Kidney glomerular epithelial cell (primary cell): ENCODE data around the gene CFAP141.

Source experiments
- DNase-seq: peaks from one replicate; lab custom pipeline; 2025; lab: John Stamatoyannopoulos, UW

Gene CFAP141

DNA sequence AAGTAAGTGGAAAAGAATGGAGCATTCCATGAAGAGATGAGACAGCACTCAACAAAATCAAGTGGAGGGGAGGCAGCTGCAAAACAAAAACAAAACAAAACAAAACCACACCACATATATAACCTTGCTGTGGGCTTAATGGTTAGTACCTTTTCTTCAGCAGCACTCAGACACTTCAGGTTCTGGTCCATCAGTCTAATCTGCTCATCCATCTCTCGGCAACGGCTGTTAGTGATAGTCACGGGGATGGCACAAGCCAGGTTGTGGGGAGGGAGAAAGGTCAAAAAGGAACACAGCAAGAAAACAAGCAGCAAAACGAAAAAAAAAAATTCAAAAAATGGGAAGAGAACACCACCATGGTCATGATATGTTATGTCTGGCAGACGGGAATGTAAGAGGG, 34.3 kb downstream of the CFAP141 start:
- no peak for DNase-seq

DNA sequence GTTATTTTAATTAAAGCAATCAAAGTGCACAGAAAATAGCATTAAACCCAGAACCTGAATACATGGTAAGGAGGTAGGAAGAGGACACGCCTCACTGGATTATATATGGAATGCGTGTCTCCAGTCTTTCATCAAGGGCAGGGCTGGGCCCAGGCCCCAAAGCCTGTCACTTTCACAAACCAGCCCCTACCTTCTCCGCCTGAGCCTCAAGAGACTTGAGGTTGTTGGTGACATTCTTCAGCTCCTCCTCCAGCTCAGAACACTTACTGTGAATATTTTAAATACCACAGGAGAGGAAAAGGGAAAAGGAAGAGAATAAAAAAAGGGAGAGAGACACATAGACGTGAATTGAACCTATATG, 34.9 kb downstream of the CFAP141 start:
- DNase-seq: no peak

DNA sequence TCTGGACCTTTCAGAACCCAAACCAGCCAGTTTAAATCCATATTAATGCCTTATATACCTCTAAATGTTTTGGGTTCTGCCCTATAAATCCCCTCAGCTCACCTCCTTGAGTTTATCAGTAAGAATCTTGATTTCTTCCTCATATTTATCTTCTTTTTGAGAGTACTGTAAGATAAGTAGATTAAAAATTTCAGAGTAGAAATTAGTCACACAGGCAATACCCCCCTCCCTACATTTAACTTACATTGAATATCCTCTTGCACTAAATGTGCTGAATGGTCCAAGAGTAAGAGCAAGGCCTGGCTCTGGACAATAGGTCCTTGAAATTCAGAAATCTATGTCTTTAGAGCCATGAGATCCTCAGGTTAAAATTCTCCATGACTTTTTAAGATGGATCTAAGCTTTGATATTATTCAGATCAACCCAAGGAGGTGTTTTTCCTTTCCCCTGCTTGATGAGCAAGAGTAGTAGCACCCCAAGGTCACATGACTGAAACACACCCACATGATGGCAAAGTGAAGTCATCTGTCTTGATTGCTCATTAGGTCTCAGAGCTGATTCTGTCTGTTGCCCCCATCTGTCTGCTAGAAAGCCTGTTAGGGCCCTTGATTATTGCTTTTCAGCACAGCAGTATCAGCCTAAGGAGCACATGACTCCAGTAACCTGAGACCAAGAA, 35.4 kb downstream of the CFAP141 start:
- DNase-seq: no peak

DNA sequence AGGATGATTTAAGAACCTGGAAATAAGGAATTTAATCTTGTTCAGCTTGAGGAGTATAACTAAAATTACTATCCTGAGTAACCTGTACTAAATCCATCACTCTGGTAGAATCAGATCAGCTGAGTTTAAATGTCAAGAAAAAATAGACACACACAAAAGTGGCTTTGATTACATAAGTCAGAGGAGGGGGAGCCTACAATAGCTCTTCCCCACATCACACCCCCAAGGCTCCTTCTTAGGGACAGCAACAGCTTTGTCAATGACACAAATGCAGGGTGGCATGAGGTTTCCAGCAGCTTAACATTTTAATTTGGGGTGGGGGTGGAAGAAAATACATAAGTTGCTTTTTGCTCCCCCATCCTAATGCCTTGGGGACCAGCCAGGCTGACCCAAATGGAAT, 38.7 kb downstream of the CFAP141 start:
- DNase-seq: no peak

DNA sequence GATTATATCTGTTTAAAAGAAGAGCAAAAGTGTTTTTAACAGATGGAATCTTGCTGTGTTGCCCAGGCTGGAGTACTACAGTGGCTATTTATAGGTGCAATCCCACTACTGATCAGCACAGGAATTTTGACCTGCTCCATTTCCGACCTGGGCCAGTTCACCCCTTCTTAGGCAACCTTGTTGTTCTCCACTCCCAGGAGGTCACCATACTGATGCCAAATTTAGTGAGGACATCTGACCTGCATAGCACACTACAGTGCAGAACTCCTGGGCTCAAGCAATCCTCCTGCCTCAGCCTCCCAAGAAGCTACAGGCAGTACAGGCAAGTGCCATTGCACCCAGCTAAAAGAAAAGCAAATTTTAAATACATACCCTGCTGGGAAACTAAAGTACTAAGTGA, 39.9 kb downstream of the CFAP141 start:
- DNase-seq: no peak

DNA sequence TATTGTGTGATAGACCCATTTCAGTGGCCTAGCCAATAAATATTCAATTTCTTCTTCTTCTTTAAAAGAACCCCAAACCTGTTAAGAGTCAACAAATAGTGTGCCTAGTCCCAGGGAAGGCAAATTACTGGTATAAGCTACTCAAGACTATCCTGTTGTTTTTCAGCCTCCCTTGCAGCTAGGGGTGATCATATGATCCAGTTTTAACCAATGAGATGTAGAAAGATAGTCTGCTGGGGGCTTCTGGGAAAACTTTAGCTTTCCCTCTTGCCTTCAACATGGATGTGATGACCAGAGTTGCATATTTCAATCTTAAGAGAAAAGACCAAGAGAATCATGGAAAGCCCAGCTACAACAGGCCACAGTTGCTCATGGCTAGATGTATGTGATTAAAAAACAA, 46.6 kb downstream of the CFAP141 start:
- DNase-seq: no peak

DNA sequence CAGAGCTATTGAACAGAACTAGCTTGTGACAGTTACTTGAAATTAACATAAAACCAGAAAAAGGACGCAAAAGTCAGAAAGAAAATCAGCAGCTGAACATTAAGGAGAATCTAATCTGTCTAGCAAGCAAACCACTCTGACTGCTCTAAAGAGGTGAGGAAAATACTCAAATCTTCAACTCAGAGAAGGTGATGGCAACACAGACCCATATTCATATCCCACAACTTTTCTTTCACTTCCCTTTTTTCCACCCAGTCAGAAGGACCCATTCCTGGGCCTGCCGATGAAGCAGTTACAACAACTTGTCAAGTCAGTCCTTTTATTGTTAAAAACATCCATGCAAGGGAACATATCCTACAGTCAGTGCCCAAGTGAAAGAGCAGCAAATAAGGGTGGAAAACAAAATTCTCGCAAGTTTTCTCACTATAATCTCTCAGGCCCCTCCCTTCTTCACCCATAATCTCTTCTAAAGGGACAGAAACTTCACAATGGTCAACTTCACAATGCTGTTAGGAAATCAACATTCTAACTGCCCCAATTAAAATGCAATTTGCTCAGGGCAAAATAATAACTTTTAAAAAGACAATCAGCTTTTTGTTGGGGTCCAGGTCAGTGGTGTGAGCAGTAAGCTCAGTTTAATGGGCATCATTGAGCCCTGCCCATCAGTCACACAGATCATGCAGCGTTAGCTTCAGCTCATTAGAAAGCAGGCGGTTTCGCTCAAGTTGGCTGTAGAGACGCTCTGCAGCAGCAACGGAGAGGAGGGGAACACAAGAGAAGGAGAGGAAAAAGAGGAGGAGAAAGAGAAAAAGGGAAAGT, 47.6 kb downstream of the CFAP141 start:
- DNase-seq: no peak

DNA sequence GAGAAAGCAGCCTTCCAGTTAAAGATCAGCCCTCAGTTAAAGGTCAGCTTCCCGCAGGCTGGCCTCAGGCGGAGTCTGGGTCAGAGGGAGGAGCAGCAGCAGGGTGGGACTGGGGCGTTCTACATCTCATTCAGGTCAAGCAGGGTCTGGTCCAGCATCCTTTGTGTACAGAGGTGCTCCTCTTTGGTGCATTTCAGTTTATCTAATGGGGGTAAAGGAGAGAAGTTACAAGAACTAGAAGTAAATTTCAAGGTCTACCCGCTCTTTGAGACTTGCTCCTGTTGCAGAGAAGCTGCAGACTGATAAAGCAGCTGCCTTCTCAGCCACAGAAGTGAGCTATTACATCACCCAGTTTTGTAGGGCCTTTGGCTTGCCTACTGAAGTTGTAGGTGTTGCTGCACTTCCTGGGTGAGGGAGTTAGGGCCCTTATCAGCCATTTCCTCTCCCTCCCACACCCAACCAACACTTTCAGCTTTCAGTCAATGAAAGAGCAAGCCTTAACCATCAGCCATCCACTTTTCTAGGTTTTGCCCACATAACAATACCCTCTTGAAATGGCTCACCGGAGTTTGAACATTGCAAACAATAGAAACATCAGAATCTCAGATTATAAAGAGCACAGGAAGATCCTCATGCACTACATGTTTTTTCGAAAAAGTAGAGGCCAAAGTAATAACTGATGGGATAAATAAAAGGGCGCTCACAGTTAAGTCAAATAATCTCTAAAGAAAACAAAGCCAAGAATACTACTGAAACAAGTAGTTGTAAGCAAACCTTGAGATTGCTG, 48.4 kb downstream of the CFAP141 start:
- DNase-seq: peak; percentile 32

DNA sequence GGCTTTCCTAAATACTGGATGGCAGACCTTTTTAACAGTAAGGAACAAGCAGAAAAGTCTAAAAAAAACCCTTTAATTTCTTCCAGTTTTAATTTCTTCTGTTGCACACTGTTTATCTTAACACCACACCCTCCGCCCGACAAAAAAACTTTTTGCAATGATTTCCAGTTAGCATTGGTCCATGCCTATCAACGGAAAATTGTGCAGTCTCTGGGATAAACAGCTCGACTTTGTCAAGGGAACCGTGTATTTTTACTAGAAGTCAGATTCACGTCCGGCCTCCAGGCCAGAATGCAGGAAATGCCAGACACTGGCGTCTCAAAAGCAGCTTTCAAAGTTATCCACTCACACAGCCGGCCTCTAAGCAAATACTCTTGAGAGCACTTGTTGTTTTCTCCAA, 50.9 kb downstream of the CFAP141 start:
- DNase-seq: no peak

DNA sequence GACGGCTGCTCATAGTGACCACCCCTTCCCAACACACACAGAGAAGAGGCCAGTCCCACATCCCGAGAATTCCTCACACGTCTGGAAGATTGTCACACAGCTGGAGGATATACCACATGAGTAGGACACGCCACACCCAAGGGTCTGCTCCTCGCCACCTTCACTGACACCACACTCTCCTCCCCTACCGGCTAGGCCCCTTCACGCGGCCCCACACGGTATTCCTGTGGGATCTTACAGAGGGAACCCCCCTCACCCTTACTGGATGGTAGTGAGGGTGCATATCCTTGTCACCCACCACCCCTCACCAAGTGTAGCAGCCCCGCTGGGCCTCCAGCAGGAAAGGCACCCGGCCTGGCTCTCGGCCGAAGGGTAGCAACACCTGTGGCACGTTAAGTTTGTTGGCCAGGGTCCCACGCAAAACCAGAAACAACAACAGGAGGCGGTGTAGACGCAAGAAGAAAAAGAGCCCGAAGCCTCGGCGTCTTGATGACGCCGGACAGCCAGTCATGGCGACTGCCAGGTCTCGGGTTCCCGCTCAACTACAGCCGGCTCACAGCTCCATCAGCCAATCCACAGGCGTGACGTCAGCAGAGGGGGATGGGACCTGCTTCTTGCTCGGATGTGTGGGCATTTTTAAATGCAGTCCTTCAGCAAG, 51.5 kb downstream of the CFAP141 start, which contains the start of gene NUP210L:
Gene NUP210L, minus strand, starts transcription at position 540 of the 658 bp plus-strand sequence.
- DNase-seq: no peak

DNA sequence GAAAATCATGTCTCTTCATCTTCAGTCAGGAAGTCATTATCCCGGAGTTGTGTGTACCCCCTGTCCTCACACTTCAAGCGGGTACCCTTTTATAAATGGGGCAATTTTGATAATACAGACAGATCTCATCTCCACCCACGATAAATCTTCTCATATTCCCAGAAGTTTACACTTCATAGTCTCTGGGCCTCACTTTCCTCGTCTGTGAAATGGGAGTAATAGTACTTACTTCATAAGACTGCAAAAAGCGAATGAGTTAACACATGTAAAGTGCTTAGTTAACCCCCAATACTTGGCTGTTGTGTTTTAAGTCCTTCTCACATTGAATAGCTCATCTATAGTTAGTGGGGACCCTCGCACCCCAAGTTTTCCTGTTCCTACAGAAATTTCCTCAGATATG, 52.1 kb downstream of the CFAP141 start:
- no peak for DNase-seq

DNA sequence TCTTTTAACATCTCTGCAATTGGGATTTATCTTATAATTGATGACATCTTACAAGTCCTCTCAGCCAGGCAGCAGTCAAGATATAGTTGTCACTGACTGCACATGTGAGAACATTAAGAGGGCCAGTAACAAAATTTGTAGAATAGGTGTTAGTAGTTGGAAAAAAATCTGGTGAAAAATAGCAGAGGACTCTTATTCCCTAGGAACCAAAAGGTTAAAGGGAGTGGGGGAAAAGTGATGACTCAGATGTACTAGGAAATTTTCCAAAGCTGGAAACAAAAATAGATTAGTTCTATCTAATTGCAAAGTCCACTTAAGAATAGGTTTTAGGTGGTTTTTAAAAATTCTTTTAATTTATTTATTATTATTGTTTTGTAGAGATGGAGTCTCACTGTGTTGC, 54.8 kb downstream of the CFAP141 start:
- no peak for DNase-seq
